Activated naive CD8-positive, alpha-beta T cell treated with anti-CD3 and anti-CD28 coated beads, Interleukin-2, amount 10 ng/mL, durations not matched to agents 7 days and 5 days (primary cell): Measurements from ENCODE around the gene ZDHHC3. TPM values are rescaled to one million over a fixed set of nuclear protein-coding genes. Genes with fewer than 3 reads are reported as not detected.

Experiments used
- ATAC-seq: fragments of 150-1000 bp; cut with Tn5 transposase; one replicate; pipeline ENCODE4 v1.10.0; 2021; ENCODE audit warnings: low read depth, moderate library complexity
- POLR2A ChIA-PET: fragments of 350-600 bp; sonication (Branson Sonifier 250); formaldehyde crosslinking; loops from one replicate; lab custom pipeline; 2021; ENCODE audit warnings: antibody characterized with exemption; lab: Charles Lee
- DNase-seq: peaks from one replicate; pipeline ENCODE4 v3.0.0; 2021
- H3K27ac Mint-ChIP-seq: one replicate; pipeline ENCODE4 v1.8.0; 2022; ENCODE audit warnings: mild to moderate bottlenecking, mixed read lengths
- H3K27me3 Mint-ChIP-seq: one replicate; pipeline ENCODE4 v1.8.0; 2022; ENCODE audit warnings: mild to moderate bottlenecking, moderate library complexity, mixed read lengths
- H3K36me3 Mint-ChIP-seq: one replicate; pipeline ENCODE4 v1.8.0; 2021; ENCODE audit warnings: mild to moderate bottlenecking, mixed read lengths
- H3K4me1 Mint-ChIP-seq: one replicate; pipeline ENCODE4 v1.8.0; 2021; ENCODE audit warnings: mixed read lengths
- H3K4me3 Mint-ChIP-seq: one replicate; pipeline ENCODE4 v1.8.0; 2022; ENCODE audit warnings: mild to moderate bottlenecking, moderate library complexity, mixed read lengths
- H3K9me3 Mint-ChIP-seq: one replicate; pipeline ENCODE4 v1.8.0; 2021; ENCODE audit warnings: mixed read lengths
- total RNA-seq, 2 experiments: library from RNA; stranded (reverse); gene quantifications; one replicate each; pipeline ENCODE4 v1.2.3, GENCODE V29; 2021

ZDHHC3 gene, protein sequence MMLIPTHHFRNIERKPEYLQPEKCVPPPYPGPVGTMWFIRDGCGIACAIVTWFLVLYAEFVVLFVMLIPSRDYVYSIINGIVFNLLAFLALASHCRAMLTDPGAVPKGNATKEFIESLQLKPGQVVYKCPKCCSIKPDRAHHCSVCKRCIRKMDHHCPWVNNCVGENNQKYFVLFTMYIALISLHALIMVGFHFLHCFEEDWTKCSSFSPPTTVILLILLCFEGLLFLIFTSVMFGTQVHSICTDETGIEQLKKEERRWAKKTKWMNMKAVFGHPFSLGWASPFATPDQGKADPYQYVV
- 10 to 100 TPM; 44.7 to 51.1 TPM for total RNA-seq

DNA sequence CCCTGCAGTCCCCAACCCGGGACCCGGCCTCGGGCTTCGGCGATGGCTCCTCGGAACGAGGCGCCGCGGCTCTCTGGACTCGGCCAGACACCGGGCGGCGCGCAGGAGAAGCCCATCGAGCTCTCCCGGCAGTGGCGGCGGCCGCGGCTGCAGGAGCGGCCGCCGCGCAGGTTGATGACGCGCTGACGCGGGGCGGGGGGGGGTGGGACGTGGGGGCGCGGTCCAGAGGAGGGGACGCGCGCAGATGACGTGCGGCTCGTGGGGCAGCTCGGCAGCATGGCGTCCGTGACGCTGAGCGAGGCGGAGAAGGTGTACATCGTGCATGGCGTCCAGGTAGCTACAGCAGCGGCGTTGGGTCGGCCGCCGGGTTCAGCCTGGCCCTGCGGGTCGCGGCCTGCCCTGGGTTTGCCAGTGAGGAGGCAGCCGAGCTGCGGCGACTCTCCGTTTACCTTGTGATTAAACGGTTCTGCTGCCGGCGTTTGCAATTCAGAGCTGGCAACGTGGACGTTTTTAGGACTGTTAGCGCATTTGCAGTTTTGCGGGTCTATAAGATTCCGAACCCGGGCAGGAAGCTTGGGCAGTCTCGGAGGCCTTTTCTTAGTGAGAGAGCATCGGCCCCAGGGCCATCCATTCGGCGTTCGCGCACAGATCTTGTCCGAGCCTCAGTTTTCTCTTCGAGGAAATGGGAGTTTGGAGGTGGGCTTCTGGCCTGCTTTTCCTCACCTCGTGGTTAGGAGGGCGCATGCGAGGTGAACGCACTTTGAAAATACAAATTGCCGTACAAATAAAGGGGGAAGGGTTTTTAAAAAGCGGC, at the start of gene ZDHHC3, which contains the start of gene EXOSC7:
ZDHHC3 (minus strand) TSS at position 173 of the 814 bp plus-strand sequence. CDS start 16,738 bp downstream, outside the sequence.
EXOSC7 (plus strand) TSS at position 243 of the 814 bp plus-strand sequence; CDS start at position 277, 34 bp downstream.
- DNase-seq (peak; percentile 86), ATAC-seq (peak; percentile 86)
- POLR2A ChIA-PET, result interaction anchor here (0.9 to 3.1 kb wide), 13 partner anchors 8 to 718 kb away, joined by 3 to 18 read pairs (median 3); partner anchors contain the start of genes KIAA1143, KIF15 and ZKSCAN7
- peak within 1 kb of the TSS; percentile 94 for H3K4me3 Mint-ChIP-seq
- peaks cover 38% of the 10 kb centered on the region for H3K4me1 Mint-ChIP-seq
- H3K27ac Mint-ChIP-seq, result peak within 1 kb of the TSS; percentile 96
- H3K27me3 Mint-ChIP-seq, result no peaks in the 10 kb centered on the region
- no peaks in the 10 kb centered on the region for H3K9me3 Mint-ChIP-seq
- H3K36me3 Mint-ChIP-seq, result peaks cover 17% of the 10 kb centered on the region

DNA sequence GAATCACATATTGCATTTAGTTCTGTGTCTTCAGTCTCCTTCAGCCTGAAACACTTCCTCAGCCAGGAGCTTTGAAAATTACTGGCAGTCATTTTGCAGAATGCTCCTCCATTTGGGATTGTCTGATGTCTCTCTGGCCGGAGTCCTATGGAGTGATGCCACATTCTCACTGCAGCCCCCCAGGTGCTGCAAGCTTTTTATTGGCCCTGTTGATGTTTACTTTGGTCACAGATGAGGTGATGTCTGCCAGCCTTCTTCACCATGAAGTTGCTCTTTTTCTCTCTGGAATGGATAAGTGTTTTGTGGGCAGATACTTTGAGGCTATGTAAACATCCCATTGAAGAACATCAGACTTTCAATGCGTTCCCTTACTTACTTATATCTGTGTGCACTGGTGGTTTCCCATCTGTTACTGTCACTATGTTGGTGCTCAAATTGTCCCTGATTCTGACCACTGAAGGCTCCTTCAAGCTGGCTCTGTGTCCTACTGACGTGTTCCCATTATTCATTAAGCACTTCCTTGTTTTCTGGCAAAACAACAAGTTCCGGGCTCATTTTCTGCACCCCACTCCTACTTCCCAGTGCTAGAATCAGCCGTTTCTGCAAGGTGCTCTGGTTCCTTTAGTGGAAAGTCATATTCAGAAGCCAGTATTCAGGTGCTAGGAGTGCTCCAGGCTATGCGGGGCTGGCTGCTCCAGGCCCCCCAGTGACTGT, 48.7 kb upstream of the ZDHHC3 start:
- DNase-seq, result no peak
- POLR2A ChIA-PET, result no interaction called here

DNA sequence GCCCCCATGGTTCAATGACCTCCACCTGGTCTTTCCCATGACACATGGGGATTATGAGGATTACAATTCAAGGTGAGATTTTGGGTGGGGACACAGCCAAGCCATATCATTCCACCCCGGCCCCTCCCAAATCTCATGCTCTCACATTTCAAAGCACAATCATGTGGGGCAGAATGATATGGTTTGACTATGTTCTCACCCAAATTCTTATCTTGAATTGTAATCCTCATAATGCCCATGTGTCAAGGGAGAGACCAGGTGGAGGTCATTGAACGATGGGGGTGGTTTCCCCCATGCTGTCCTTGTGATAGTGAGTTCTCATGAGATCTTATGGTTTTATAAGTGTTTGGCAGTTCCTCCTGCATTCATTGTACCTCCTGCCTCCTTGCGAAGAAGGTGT, 47.7 kb upstream of the ZDHHC3 start:
- POLR2A ChIA-PET, result no interaction called here
- Mint-ChIP-seq H3K36me3 (peaks cover 6% of the 10 kb centered on the region), H3K9me3 (no peaks in the 10 kb centered on the region), H3K27ac (no peak overlapping the region), H3K4me3 (no peak overlapping the region), H3K27me3 (peaks cover 16% of the 10 kb centered on the region), H3K4me1 (peaks cover 21% of the 10 kb centered on the region)
- ATAC-seq, result no peak
- DNase-seq, result no peak

More for the DNA sequence above, 48.7 kb upstream of the ZDHHC3 start:
- no peaks in the 10 kb centered on the region for H3K9me3 Mint-ChIP-seq
- no peak overlapping the region for H3K4me3 Mint-ChIP-seq
- peaks cover 4% of the 10 kb centered on the region for H3K36me3 Mint-ChIP-seq
- no peak for ATAC-seq
- H3K4me1 Mint-ChIP-seq, result peaks cover 16% of the 10 kb centered on the region
- no peak overlapping the region for H3K27ac Mint-ChIP-seq
- peaks cover 16% of the 10 kb centered on the region for H3K27me3 Mint-ChIP-seq

DNA sequence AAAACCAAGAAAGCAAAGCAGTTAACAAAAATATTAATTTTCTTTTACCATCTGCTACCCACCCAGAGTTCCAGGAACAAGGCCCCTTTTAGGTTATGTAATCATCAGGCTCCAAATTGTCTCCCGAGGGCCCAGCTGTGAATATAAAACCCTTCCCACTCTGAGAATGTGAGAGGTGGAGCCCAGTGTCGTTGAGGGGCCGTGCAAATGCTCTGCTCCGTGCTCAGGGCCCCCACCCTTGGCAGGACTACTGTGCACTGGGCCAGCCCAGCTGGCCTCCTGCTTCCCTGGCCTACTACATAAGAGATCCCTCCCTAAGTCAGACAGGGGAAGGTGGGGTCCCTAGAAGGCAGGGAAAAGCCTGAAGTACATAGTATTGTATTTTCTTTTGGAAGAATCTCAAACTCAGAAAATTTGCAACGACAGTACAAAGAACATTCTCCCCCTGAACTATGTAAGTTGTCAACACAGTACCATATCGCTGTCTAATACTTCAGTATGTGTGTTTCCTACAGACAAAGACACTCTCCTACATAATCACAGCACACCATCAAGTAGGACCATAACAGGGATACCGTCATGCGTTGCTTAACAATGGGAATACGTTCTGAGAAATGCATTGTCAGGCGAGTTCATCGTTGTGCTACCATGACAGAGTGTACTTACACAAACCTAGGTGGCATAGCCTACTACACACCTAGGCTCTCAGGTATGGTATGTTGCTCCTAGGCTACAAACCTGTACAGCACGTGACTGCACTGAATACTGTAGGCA, 45.7 kb upstream of the ZDHHC3 start:
- Mint-ChIP-seq H3K4me3 (no peak overlapping the region), H3K27ac (no peak overlapping the region), H3K27me3 (peaks cover 7% of the 10 kb centered on the region), H3K9me3 (no peaks in the 10 kb centered on the region), H3K4me1 (peaks cover 23% of the 10 kb centered on the region), H3K36me3 (peaks cover 8% of the 10 kb centered on the region)
- no peak for DNase-seq
- no peak for ATAC-seq
- POLR2A ChIA-PET, result no interaction called here

DNA sequence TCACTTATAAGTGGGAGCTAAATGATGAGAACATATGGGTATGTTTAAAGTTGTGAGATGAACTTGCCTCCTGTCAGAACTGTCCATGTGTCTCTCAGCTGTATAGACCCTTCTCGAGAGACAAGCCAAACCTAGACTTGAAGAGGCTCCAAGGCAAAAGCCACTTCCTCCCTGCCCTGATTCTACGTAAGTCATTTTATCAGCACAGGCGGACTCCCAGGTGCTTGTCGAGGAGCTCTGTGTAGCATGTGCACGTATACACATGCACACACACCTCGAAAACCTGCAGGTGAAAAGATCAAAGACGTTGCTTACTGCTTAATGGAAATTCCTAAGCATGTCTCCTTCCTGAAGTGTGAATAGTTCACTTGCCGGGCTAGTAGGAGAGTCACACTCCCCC, 44.6 kb upstream of the ZDHHC3 start:
- peaks cover 8% of the 10 kb centered on the region for H3K36me3 Mint-ChIP-seq
- no peak for DNase-seq
- ATAC-seq, result peak; percentile 94
- POLR2A ChIA-PET, result interaction anchor here (1.1 to 1.2 kb wide), 2 partner anchors 15 to 44 kb away, joined by 3 to 14 read pairs; partner anchors contain the start of genes EXOSC7 and ZDHHC3
- peak overlapping the region; percentile 79 for H3K27ac Mint-ChIP-seq
- peak overlapping the region; percentile 37 for H3K4me3 Mint-ChIP-seq
- H3K4me1 Mint-ChIP-seq, result peaks cover 21% of the 10 kb centered on the region
- no peaks in the 10 kb centered on the region for H3K9me3 Mint-ChIP-seq
- H3K27me3 Mint-ChIP-seq, result no peaks in the 10 kb centered on the region

DNA sequence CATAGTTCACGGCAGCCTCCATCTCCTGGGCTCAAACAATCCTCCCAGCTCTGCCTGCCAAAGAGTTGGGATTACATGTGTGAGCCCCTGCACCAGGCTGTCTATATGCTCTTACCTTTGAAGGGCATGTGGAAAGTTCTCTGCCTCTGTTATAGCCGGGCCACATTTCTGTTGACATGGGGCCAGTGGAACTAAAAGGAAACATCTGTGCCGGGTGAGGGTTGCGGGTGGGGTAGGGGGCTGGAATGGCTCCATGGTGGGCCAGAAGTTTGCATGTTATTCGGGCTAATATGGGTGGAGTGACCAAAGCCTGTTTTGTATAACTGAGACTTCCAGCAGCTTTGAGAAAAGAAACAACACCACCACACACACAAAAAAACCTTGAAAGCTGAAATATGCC, 41.8 kb upstream of the ZDHHC3 start:
- no peak overlapping the region for H3K27ac Mint-ChIP-seq
- no peaks in the 10 kb centered on the region for H3K9me3 Mint-ChIP-seq
- H3K36me3 Mint-ChIP-seq, result peaks cover 17% of the 10 kb centered on the region
- H3K4me3 Mint-ChIP-seq, result no peak overlapping the region
- ATAC-seq (no peak), DNase-seq (no peak)
- no peaks in the 10 kb centered on the region for H3K27me3 Mint-ChIP-seq
- POLR2A ChIA-PET, result no interaction called here
- peaks cover 20% of the 10 kb centered on the region for H3K4me1 Mint-ChIP-seq

DNA sequence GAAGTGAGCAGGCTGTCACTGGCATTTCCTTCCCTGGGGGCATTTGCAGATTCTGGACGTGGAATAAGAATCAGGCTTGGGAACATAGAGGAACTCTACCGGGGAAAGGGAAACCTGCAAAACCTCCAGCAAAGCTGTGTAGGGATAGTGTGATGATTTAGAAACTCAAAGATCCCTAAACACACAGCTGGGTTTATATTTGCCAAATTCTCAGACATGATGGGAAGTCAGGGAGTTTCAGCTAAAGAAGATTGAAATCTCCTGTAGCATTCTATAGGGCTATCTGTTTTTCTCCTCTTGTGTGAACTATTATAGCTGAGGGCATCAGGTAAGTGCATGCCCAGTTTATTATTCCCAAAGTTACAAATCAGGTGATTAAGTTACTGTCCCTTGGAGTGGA, 40.9 kb upstream of the ZDHHC3 start:
- H3K4me1 Mint-ChIP-seq, result peaks cover 20% of the 10 kb centered on the region
- no peaks in the 10 kb centered on the region for H3K27me3 Mint-ChIP-seq
- H3K4me3 Mint-ChIP-seq, result no peak overlapping the region
- DNase-seq (no peak), ATAC-seq (no peak)
- POLR2A ChIA-PET, result no interaction called here
- no peaks in the 10 kb centered on the region for H3K9me3 Mint-ChIP-seq
- H3K27ac Mint-ChIP-seq, result no peak overlapping the region
- peaks cover 22% of the 10 kb centered on the region for H3K36me3 Mint-ChIP-seq

DNA sequence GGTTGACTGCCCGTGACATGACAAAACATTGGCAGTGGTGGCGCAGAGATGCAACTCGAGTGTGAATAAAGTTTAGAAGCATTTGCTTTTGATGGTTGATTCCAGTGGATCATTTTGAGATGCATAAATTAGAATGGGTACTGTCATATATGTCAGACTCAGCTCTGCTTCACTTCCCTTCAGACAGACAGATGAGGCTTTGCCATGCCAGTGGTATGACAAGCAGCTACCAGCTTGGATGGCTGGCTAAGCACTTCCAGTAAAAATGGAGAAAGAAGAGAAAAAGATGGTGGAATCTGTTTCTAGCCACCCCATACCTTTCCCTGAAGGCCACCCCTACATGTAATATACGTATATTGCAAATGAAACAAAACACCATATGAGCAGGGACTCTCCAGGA, 36.6 kb upstream of the ZDHHC3 start:
- no peak for ATAC-seq
- no peak overlapping the region for H3K4me3 Mint-ChIP-seq
- DNase-seq, result no peak
- H3K27ac Mint-ChIP-seq, result no peak overlapping the region
- H3K9me3 Mint-ChIP-seq, result no peaks in the 10 kb centered on the region
- no peaks in the 10 kb centered on the region for H3K27me3 Mint-ChIP-seq
- no peaks in the 10 kb centered on the region for H3K4me1 Mint-ChIP-seq
- POLR2A ChIA-PET, result interaction anchor here (1.1 kb wide), 1 partner anchor 22 kb away, joined by 4 read pairs; no protein-coding TSS in a partner anchor
- peaks cover 26% of the 10 kb centered on the region for H3K36me3 Mint-ChIP-seq

DNA sequence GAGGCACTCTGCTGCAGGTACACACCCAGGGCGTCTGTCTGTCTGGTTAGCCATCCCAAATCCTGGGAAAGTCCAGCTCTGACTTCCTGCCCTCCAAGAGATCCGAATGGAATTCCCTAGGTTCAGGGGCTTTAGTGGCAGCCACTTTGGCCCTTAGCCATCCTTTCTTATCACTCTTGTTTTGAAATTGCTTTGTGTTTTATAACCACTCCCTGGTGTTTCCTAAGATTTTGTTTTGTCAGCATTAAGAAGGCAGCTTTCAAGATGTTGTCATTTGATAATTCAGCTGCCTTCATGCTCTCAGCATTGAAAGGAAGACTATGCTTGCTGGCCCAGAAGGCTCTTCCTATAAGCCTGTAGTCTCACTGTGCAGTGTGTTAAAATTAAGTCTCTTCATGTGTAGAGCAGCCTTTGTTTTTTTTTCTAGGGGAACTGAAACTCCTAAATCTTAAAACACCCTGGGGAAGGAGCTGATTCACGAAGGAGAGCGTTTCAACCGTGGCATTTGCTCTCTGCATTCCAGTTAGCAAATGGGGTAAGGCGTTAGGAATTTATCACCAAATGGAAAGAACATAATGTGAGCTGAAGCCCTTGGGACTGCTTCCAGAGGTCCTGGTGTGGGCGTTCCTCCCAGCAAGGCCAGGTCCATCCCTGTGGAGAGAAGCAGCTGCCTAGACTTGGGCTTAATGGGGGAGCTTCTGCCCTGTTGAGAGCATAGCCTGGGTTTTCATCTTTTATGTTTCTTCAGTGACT, 36.0 kb upstream of the ZDHHC3 start:
- POLR2A ChIA-PET, result interaction anchor here (1.1 kb wide), 1 partner anchor 23 kb away, joined by 4 read pairs; no protein-coding TSS in a partner anchor

DNA sequence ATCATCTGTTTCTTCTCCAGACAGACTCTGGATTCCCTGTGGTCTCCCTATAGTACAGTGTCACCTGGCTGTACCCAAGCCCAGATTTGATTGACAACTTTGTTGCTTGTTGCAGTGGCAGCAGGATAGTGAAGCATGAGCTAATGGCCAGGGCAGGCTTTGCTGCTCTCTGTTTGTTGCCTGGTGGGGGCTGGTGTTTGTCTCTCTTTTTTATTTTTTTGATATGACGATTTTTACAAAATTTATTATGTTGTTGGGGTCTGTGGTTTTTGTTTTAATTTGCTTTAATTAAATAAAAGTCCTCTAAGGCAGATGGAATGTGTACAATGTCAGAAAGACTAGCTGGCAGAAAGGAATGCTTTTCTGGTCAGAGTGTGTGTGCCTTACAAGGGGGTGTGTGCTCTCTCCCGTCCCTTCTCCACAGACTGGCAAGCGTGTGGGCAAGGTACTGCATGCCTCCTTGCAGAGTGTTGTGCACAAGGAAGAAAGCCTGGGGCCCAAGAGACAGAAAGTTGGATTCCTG, 34.9 kb upstream of the ZDHHC3 start:
- ATAC-seq (no peak), DNase-seq (no peak)
- Mint-ChIP-seq H3K36me3 (peaks cover 32% of the 10 kb centered on the region), H3K4me1 (peaks cover 2% of the 10 kb centered on the region), H3K27me3 (no peaks in the 10 kb centered on the region), H3K4me3 (no peak overlapping the region), H3K9me3 (no peaks in the 10 kb centered on the region), H3K27ac (no peak overlapping the region)
- POLR2A ChIA-PET, result no interaction called here

More for the DNA sequence above, 36.0 kb upstream of the ZDHHC3 start:
- H3K9me3 Mint-ChIP-seq, result no peaks in the 10 kb centered on the region
- no peaks in the 10 kb centered on the region for H3K27me3 Mint-ChIP-seq
- peaks cover 31% of the 10 kb centered on the region for H3K36me3 Mint-ChIP-seq
- DNase-seq, result no peak
- ATAC-seq, result no peak
- no peak overlapping the region for H3K4me3 Mint-ChIP-seq
- H3K27ac Mint-ChIP-seq, result peak overlapping the region; percentile 36
- H3K4me1 Mint-ChIP-seq, result peaks cover 2% of the 10 kb centered on the region

DNA sequence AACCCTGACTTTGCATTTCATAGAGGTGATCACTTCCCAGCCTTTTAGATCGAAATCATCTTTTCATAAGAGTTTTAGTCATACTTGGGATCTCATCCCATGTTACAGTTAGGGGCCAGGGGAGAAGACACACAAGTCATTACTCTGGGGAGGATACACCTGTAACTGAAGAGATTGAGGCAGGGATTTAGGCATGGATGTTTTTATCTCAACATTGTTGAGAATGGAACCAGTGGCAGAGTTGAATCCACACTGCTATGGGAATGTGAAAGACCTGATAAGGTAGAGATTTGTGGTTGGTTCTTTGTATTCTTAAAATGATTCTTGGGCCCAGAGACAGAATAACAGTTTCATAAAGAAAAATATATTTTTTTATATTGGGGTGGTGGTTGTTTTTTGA, 33.9 kb upstream of the ZDHHC3 start:
- Mint-ChIP-seq H3K4me1 (peaks cover 9% of the 10 kb centered on the region), H3K36me3 (peaks cover 41% of the 10 kb centered on the region)

DNA sequence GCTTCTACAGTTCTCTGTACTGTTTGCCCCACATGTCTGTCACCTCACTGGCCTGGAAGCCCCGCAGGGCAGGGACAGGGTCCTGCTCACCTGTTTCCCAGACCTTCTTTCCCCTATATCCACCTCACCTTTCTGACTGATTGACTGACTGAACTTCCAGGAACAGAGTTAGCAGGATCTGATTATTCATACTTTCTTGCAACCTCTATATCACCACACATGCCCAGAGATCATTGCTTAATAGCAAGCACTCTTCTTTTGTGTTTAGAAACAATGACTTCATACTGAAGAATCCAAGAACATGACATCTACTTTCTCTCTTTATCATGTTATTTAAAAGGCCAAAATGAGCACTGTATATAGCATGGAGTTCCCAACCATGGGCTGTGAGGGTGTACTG, 32.1 kb upstream of the ZDHHC3 start:
- Mint-ChIP-seq H3K36me3 (peaks cover 49% of the 10 kb centered on the region), H3K4me3 (no peak overlapping the region), H3K9me3 (peaks cover 3% of the 10 kb centered on the region), H3K27ac (no peak overlapping the region), H3K27me3 (no peaks in the 10 kb centered on the region), H3K4me1 (peaks cover 11% of the 10 kb centered on the region)
- DNase-seq (no peak), ATAC-seq (no peak)
- POLR2A ChIA-PET, result no interaction called here

More for the DNA sequence above, 33.9 kb upstream of the ZDHHC3 start:
- H3K9me3 Mint-ChIP-seq, result peaks cover 1% of the 10 kb centered on the region
- no peaks in the 10 kb centered on the region for H3K27me3 Mint-ChIP-seq
- ATAC-seq, result no peak
- POLR2A ChIA-PET, result no interaction called here
- no peak overlapping the region for H3K27ac Mint-ChIP-seq
- no peak for DNase-seq
- H3K4me3 Mint-ChIP-seq, result no peak overlapping the region
